ENCODE results near the gene TSHZ3.

The TSHZ3 gene

GRCh38 chr19:31387717-31388301 lies 38.6 kb upstream of the TSHZ3 start:
- DNase-seq (ENCODE audit: low spot score) = no peak
- no peak for TF ChIP-seq CTCF (IDR thresholded peaks at IDR 0.05; ENCODE audit: extremely low read depth, insufficient read depth, missing control alignments)
- in situ Hi-C loops (cut with MboI; ENCODE audit: low pct_unique_long_range_greater_than_20kb, low sequenced_read_pairs, unreplicated experiment) = no loop called here

- in situ Hi-C loops (cut with MboI; ENCODE audit: low pct_unique_long_range_greater_than_20kb, low sequenced_read_pairs, unreplicated experiment) = no loop called here
- TF ChIP-seq CTCF (IDR thresholded peaks at IDR 0.05; ENCODE audit: extremely low read depth, insufficient read depth, missing control alignments) = no peak
- no peak for DNase-seq (ENCODE audit: low spot score)
Measured at GRCh38 chr19:31386806-31387205, 37.6 kb upstream of the TSHZ3 start.

GRCh38 chr19:31385744-31386143 lies 36.5 kb upstream of the TSHZ3 start:
- in situ Hi-C loops (cut with MboI; ENCODE audit: low pct_unique_long_range_greater_than_20kb, low sequenced_read_pairs, unreplicated experiment) = no loop called here
- TF ChIP-seq CTCF (IDR thresholded peaks at IDR 0.05; ENCODE audit: extremely low read depth, insufficient read depth, missing control alignments) = no peak

GRCh38 chr19:31383553-31383952 lies 34.3 kb upstream of the TSHZ3 start:
- in situ Hi-C loops (cut with MboI; ENCODE audit: low pct_unique_long_range_greater_than_20kb, low sequenced_read_pairs, unreplicated experiment) = no loop called here
- no peak for DNase-seq (ENCODE audit: low spot score)
- no peak for TF ChIP-seq CTCF (IDR thresholded peaks at IDR 0.05; ENCODE audit: extremely low read depth, insufficient read depth, missing control alignments)

More at GRCh38 chr19:31385744-31386143, 36.5 kb upstream of the TSHZ3 start:
- no peak for DNase-seq (ENCODE audit: low spot score)

- no peak for TF ChIP-seq CTCF (IDR thresholded peaks at IDR 0.05; ENCODE audit: extremely low read depth, insufficient read depth, missing control alignments)
- no peak for DNase-seq (ENCODE audit: low spot score)
- in situ Hi-C loops (cut with MboI; ENCODE audit: low pct_unique_long_range_greater_than_20kb, low sequenced_read_pairs, unreplicated experiment) = no loop called here
Measured at GRCh38 chr19:31380854-31381253, 31.6 kb upstream of the TSHZ3 start.

GRCh38 chr19:31378404-31378803 lies 29.2 kb upstream of the TSHZ3 start:
- DNase-seq (ENCODE audit: low spot score) = no peak
- no peak for TF ChIP-seq CTCF (IDR thresholded peaks at IDR 0.05; ENCODE audit: extremely low read depth, insufficient read depth, missing control alignments)
- in situ Hi-C loops (cut with MboI; ENCODE audit: low pct_unique_long_range_greater_than_20kb, low sequenced_read_pairs, unreplicated experiment) = no loop called here

GRCh38 chr19:31377736-31378135 lies 28.5 kb upstream of the TSHZ3 start:
- no peak for TF ChIP-seq CTCF (IDR thresholded peaks at IDR 0.05; ENCODE audit: extremely low read depth, insufficient read depth, missing control alignments)

More at GRCh38 chr19:31377736-31378135, 28.5 kb upstream of the TSHZ3 start:
- no peak for DNase-seq (ENCODE audit: low spot score)
- in situ Hi-C loops (cut with MboI; ENCODE audit: low pct_unique_long_range_greater_than_20kb, low sequenced_read_pairs, unreplicated experiment) = no loop called here
